GM12874 (cell line): ENCODE results near the gene DPP6.

Experiments
- CTCF ChIP-seq: IDR thresholded peaks from 2 replicates; pipeline ENCODE4 v1.5.1; 2011; ENCODE audit warnings: low read depth, mild to moderate bottlenecking, control low read depth, low read length, moderate library complexity; ENCODE audit not compliant: insufficient read depth

The DPP6 gene

GRCh38 chr7:154592388-154592787 lies 540.2 kb downstream of the DPP6 start:
- TF ChIP-seq CTCF = no peak

- TF ChIP-seq CTCF = no peak
These were observed 546.2 kb downstream of the DPP6 start for GRCh38 chr7:154598396-154598795.

- no peak for TF ChIP-seq CTCF
These were observed 546.7 kb downstream of the DPP6 start for GRCh38 chr7:154598864-154599263.

GRCh38 chr7:154610903-154611302 lies 558.7 kb downstream of the DPP6 start:
- TF ChIP-seq CTCF = no peak

GRCh38 chr7:154613811-154614210 lies 561.6 kb downstream of the DPP6 start:
- TF ChIP-seq CTCF = no peak

GRCh38 chr7:154620141-154620755 lies 568.0 kb downstream of the DPP6 start:
- no peak for TF ChIP-seq CTCF

GRCh38 chr7:154623399-154623798 lies 571.2 kb downstream of the DPP6 start:
- no peak for TF ChIP-seq CTCF
